Fibroblast of skin of left quadriceps (primary cell): Measurements from ENCODE around the gene SLC35E3.

Experiments
- DNase-seq, 2 experiments: peaks; one replicate each; pipeline ENCODE4 v3.0.0-alpha.2; 2013; ENCODE audit warnings: low read depth in 2 of 2

Gene SLC35E3

GRCh38 chr12:68745904-68746571, at the start of gene SLC35E3:
Gene SLC35E3 (plus strand): TSS chr12:68746176. CDS start chr12:68746378, 202 bp downstream.
- peak; percentile 63 to 69 for DNase-seq

GRCh38 chr12:68699486-68699885, 46.5 kb upstream of the SLC35E3 start:
- no peak for DNase-seq

- no peak for DNase-seq
Measured at GRCh38 chr12:68727776-68728175, 18.2 kb upstream of the SLC35E3 start.

GRCh38 chr12:68733661-68734071, 12.3 kb upstream of the SLC35E3 start:
- DNase-seq, result peak in 1 of 2 experiments; percentile 15

GRCh38 chr12:68739891-68740290, 6.1 kb upstream of the SLC35E3 start:
- DNase-seq, result no peak

- no peak for DNase-seq
Measured at GRCh38 chr12:68743356-68743755, 2.6 kb upstream of the SLC35E3 start.

- DNase-seq, result no peak
Measured at GRCh38 chr12:68745376-68745903, 536 bp upstream of the SLC35E3 start.

GRCh38 chr12:68746572-68747180, 700 bp downstream of the SLC35E3 start:
- peak in 1 of 2 experiments; percentile 28 for DNase-seq

- DNase-seq, result no peak
Measured at GRCh38 chr12:68749443-68749842, 3.5 kb downstream of the SLC35E3 start.

GRCh38 chr12:68749861-68750260, 3.9 kb downstream of the SLC35E3 start:
- no peak for DNase-seq

- DNase-seq, result no peak
Measured at GRCh38 chr12:68750506-68750905, 4.5 kb downstream of the SLC35E3 start.

- DNase-seq, result no peak
Measured at GRCh38 chr12:68755536-68756243, 9.7 kb downstream of the SLC35E3 start.

- DNase-seq, result no peak
Measured at GRCh38 chr12:68759852-68760251, 13.9 kb downstream of the SLC35E3 start.

- no peak for DNase-seq
Measured at GRCh38 chr12:68760806-68761441, 14.9 kb downstream of the SLC35E3 start.

GRCh38 chr12:68761442-68761812, 15.5 kb downstream of the SLC35E3 start:
- no peak for DNase-seq

GRCh38 chr12:68761901-68762630, 16.1 kb downstream of the SLC35E3 start:
- no peak for DNase-seq

GRCh38 chr12:68762691-68763090, 16.7 kb downstream of the SLC35E3 start:
- DNase-seq, result no peak

GRCh38 chr12:68765696-68766095, 19.7 kb downstream of the SLC35E3 start:
- DNase-seq, result no peak

GRCh38 chr12:68766646-68767045, 20.7 kb downstream of the SLC35E3 start:
- no peak for DNase-seq

- no peak for DNase-seq
Measured at GRCh38 chr12:68767191-68767590, 21.2 kb downstream of the SLC35E3 start.

- peak; percentile 21 to 39 for DNase-seq
Measured at GRCh38 chr12:68768431-68768939, 22.5 kb downstream of the SLC35E3 start.
